Subcutaneous adipose tissue (tissue), 4 donors: ENCODE data around the gene UNC5A. TPM values are rescaled to one million over a fixed set of nuclear protein-coding genes. Genes with fewer than 3 reads are reported as not detected.

Experiments
- total RNA-seq, 4 donors: library from RNA; depleted of rRNA; stranded (reverse); fragments of >200 nt; gene quantifications; one replicate each; pipeline ENCODE4 v1.1.0, GENCODE V29; 2016
- TF ChIP-seq, protein P1 (sequence below): fragments of 450-650 bp; IDR thresholded peaks from one replicate; pipeline ENCODE4 v1.5.1; 2016; ENCODE audit warnings: low read depth, mild to moderate bottlenecking, control low read depth, antibody characterized with exemption, moderate library complexity

The UNC5A gene
- total RNA-seq, 4 donors from 2014 or later, result 0.17 to 0.19 TPM; not detected in 2

DNA sequence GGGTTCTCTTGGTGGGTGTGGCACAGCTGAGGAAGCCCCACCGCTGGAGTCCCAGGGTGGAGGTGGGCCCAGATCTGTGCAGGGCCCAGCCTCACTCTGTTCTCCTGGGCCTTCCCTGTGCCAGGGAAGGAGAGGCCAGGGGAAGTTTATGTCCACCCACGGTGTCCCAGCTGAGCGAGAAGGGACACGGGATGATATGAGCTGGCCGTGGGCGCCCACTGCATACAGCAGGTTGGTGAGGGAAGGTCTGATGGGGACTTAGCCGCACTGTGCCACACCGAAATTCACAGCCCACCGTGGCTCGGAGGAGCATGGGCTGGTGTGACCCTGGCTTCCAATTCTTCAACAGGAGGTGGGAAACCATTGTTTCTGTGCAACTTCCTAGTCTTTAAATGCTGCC is 33.9 kb downstream of the UNC5A start:
- TF ChIP-seq, protein P1, sequence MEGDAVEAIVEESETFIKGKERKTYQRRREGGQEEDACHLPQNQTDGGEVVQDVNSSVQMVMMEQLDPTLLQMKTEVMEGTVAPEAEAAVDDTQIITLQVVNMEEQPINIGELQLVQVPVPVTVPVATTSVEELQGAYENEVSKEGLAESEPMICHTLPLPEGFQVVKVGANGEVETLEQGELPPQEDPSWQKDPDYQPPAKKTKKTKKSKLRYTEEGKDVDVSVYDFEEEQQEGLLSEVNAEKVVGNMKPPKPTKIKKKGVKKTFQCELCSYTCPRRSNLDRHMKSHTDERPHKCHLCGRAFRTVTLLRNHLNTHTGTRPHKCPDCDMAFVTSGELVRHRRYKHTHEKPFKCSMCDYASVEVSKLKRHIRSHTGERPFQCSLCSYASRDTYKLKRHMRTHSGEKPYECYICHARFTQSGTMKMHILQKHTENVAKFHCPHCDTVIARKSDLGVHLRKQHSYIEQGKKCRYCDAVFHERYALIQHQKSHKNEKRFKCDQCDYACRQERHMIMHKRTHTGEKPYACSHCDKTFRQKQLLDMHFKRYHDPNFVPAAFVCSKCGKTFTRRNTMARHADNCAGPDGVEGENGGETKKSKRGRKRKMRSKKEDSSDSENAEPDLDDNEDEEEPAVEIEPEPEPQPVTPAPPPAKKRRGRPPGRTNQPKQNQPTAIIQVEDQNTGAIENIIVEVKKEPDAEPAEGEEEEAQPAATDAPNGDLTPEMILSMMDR, result no peak

DNA sequence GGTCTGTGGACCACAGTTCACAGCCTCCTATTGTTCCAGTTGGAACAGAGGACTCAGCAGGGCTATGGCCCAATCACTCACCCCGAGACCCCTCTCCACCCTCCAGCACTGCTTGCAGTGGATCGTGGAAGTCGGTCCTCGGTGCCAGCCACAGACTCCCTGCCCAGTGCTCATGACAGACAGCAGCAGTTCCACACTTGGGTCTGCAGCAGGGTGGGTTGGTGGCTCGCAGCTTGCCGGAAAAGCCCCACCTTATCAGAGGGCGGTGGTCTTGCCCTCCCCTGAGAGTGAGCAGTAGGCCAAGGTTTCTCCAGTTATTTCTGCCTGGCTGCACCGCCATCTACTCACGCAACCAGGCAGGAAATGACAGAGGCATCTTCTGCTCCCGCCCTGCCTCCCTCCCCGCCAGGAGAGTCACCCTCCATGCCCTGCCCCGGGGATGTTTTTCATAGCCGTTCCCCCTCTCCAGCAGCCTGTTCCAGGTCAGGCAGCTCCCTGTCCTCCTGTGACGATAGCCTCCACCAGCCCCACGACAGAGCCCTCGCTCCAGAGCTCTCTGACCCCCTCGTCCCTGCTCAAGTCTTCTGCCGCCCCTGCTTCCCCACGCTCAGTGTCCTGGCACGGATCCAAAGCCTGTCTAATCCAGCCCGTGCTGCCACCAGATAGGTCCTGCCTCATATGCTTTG is 34.5 kb downstream of the UNC5A start:
- TF ChIP-seq, protein P1, result no peak

DNA sequence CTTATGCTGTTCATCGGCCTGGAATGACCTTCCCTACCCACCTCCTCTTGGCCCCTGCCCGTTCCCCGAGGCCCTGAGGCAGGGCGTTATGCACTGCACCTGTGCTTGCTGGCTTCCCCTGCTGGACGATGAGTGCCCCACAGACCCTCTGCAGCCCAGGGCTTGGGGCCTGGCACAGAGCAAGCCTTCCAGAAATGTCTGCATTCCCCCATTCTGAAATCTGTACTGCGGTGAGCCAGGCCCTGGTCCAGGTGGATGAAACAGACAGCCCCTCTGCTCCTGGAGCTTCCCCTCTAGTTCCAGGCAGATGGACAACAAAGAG is 35.0 kb downstream of the UNC5A start:
- TF ChIP-seq, protein P1, result no peak

DNA sequence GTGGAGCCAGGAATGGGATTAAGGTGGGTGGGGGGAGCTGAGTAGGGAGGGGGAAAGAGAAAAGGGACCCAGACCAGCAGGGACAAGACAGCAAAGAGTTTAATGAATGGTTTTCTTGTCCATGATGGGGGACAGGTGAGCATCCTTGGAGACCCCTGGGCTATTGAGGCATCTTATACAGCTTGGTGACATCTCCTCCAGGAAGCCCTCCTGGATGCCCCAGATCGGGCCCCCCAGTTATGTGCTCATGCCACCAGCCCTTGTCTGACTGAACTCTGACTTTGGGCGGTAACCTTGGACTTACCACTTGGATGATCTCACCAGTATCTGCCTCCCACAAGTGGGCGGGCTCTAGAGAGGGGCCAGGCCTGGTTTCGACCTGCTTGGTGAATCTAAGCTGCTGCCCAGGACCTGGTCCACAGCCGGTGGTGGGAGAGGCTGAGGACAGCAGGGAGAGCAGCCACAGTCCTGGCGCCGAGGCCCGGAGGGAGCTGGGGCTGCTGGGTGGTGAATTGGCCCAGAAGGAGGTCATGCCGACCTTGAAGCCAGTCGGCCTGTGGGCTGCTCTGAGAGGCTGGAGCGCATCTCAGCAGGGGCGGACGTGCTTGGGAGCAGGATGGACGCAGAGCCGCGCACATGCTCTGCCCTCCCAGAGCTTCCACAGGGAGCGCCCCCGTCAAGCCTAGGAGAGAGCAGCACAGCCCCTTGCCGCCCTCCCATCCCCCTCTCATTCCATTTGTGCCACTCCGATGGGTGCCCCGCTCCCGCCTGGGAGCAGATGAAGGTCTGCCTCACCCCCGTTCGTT is 36.2 kb downstream of the UNC5A start:
- TF ChIP-seq, protein P1, result no peak

DNA sequence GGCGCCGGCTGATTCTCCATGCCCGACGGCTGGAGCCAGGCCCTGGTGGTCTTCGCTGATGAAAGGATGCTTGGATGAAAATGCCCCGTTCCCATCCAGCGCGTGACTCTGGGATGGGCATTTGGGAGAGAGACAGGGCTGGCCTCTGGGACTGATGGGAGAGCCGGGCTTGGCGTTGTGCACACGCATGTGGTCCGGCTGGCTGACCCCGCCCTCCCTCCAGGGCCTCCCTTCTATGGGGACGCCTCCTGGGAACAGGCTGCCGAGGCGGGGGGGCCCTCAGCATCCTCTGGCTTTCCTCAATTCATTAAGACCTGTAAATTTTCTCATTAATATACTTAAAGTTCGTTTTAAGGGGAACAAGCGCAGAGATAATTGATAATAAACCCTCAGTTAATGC is 36.8 kb downstream of the UNC5A start:
- TF ChIP-seq, protein P1, result no peak

DNA sequence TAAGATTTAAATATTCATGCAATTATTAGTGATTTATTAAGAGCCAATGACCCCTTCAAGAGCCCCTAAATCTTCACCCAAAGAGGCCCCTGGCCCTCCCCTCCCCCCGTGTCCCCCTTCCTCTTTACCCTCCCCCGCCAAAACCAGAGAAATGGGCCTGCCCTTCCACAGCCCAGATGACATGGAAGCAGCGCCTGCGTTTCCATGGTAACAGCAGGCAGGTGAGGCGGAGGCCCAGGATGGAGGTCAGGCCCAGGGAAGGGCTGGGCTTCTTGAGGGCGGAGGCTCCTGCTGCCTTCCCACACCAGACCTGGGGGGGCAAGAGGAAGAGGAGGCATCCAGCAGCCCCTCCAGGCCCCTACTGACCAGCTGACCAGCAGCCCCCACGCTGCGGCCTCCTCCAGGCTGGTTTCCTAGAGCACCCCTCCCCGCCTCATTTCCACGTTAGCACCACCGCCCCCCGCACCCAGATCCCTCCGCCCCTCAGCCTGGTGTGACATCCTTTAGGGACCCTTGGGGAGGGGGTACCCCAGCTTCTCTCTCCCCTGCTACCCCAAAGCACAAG is 37.4 kb downstream of the UNC5A start:
- TF ChIP-seq, protein P1, result no peak

DNA sequence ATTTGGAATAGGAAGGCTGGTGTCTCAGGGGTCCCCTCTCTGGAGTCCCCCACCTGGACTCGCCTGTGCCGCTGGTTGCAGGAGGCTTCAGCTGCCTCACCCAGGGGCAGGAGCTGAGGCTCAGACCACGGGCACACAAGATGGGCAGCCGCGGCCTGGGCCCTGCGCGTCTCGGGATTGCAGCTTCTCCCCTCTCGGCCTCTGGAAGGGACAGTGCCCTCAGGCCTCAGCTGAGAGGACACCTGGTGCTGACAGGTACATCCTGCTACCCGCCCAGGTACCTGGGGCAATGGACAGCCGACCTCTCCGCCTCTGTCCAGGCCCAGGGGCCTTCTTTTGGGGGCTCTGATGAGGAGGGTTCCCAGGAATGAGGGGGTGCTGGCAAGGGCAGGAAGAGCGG is 38.3 kb downstream of the UNC5A start:
- TF ChIP-seq, protein P1, result no peak
